Rectal smooth muscle tissue (tissue), 1 donor: Measurements from ENCODE around the gene HTR2A.
A peak's percentile ranks its signal among the peaks of the same experiment; 100 is the strongest.

Source experiments
- H3K27ac ChIP-seq: one replicate; pipeline ENCODE4 v1.7.0; 2013; ENCODE audit warnings: low read depth, low read length, inconsistent platforms
- H3K27me3 ChIP-seq: one replicate; pipeline ENCODE4 v1.7.0; 2013; ENCODE audit warnings: low read length; ENCODE audit not compliant: control insufficient read depth, insufficient read depth
- H3K36me3 ChIP-seq: one replicate; pipeline ENCODE4 v1.7.0; 2013; ENCODE audit warnings: low read length; ENCODE audit not compliant: control insufficient read depth, insufficient read depth
- H3K4me1 ChIP-seq: one replicate; pipeline ENCODE4 v1.7.0; 2013; ENCODE audit warnings: low read length; ENCODE audit not compliant: control insufficient read depth, insufficient read depth
- H3K4me3 ChIP-seq: one replicate; pipeline ENCODE4 v1.7.0; 2013; ENCODE audit warnings: low read length
- H3K9ac ChIP-seq: one replicate; pipeline ENCODE4 v1.7.0; 2013; ENCODE audit warnings: low read length

HTR2A gene

DNA sequence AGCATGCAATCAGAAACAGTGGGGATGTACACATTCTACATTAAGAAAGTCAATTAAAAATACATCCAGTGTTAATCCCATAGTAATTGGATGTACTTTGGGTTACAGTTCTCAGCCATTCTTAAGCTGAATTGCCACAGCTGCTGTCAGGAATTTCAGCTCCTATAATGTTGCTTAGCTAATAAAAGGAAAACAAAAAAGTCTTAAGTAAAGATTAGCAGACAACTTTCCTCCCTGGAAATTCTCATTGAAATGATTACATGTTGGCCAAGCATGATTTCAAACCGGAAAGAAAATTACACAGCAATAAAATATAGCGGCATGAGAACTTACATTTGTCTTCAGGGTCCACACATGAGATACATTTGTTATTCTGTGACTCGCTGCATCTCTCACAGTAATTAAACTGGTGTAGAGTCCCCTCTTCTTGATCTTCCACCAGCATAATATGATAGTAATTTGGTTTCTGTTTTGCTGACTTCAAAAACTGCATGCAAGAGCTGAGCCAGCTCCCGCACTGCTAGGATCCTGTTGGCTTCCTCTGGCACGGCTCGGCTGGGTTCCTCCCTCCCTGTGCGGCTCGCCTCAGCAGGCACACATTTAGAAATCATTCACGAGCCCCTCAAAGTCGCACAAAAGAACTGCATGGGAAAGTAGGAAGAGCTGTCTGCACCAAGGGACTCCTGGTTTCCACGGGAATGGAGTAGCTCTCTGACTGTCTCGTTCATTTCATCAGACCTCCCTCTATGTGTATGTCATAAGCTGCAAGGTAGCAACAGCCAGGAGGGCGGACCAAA is at the start of gene HTR2A:
HTR2A (minus strand) TSS at position 713 of the 797 bp plus-strand sequence. CDS start 1,147 bp downstream, outside the sequence.
- Histone ChIP-seq H3K4me3 (peak within 1 kb of the TSS; percentile 58), H3K36me3 (no peaks in the 10 kb centered on the region), H3K4me1 (peaks cover 2% of the 10 kb centered on the region), H3K9ac (no peak within 1 kb of the TSS), H3K27me3 (no peaks in the 10 kb centered on the region), H3K27ac (peak within 1 kb of the TSS; percentile 1)

DNA sequence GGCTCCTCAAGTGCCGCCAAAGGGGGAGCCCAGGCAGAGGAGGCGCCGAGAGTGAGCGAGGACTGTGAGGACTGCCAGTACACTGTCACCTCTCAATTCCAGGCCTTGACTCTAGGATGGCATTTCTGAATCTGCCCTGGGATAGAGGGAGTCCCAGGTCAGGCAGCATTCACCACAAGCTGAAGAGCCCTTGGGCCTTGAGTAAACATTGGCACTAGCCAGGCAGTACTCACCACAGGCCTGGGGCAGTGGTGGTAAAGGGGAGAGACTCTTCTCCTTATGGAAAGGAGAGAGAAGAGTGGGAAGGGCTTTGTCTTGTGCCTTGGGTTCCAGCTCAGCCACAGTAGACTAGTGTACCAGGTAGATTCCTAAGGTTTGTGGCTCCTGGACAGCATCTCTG is 39.7 kb upstream of the HTR2A start:
- Histone ChIP-seq H3K4me3 (no peak overlapping the region), H3K27me3 (no peaks in the 10 kb centered on the region), H3K27ac (no peak overlapping the region), H3K36me3 (no peaks in the 10 kb centered on the region), H3K4me1 (no peaks in the 10 kb centered on the region), H3K9ac (no peak overlapping the region)

DNA sequence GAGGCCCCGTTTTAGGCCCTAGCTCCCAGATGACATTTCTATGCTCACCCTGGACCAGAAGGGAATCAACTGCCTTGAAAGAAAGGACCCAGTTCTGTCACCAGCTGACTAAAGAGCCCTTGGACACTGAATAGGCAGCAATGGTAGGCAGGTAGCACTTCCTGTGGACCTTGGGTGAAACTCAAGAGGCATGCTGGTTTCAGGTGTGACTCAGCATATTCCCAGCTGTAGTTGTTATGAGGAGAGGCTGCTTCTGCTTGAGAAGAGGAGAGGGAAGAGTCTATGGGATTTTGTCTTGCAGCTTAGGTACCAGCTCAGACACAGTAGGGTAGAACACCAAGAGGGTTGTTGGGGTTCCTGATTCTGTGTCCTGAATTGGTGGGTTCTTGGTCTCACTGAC is 37.9 kb upstream of the HTR2A start:
- no peaks in the 10 kb centered on the region for H3K27me3 ChIP-seq
- no peak overlapping the region for H3K4me3 ChIP-seq
- H3K36me3 ChIP-seq = no peaks in the 10 kb centered on the region
- H3K4me1 ChIP-seq = no peaks in the 10 kb centered on the region
- H3K27ac ChIP-seq = no peak overlapping the region
- H3K9ac ChIP-seq = no peak overlapping the region

DNA sequence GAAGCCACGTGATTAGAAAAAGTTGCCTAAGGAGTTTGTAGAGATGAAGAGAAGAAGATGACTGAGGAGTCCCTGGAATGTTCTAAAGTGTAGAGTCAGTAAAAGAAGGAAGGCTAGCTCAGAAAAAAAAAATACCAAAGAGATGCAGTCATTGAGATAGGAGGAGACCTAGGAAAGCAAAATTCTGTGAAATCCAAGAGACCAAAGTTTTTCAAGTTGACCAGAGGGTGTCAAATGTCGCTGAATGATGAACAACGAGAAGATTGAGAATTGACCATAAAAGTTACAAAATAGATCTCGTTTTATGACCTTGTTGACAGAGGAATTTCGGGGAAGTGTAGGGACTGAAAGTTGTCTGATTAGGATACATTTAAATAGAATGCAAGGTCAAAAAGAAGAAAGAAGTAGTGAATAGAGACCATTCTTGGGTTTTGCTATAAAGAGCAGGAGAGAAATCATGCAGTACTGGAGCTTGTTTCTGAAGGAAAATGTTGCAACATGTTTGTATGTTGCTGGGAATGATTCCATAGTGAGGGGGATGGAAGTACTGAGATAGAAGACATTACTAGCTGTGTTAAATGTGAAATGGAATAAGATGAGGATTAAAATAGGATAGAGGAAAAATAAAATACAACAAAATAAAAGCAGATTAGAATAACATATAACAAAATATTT is 30.2 kb upstream of the HTR2A start:
- H3K4me3 ChIP-seq = no peak overlapping the region
- H3K27me3 ChIP-seq = no peaks in the 10 kb centered on the region
- H3K36me3 ChIP-seq = no peaks in the 10 kb centered on the region
- H3K9ac ChIP-seq = no peak overlapping the region
- no peaks in the 10 kb centered on the region for H3K4me1 ChIP-seq
- H3K27ac ChIP-seq = no peak overlapping the region

DNA sequence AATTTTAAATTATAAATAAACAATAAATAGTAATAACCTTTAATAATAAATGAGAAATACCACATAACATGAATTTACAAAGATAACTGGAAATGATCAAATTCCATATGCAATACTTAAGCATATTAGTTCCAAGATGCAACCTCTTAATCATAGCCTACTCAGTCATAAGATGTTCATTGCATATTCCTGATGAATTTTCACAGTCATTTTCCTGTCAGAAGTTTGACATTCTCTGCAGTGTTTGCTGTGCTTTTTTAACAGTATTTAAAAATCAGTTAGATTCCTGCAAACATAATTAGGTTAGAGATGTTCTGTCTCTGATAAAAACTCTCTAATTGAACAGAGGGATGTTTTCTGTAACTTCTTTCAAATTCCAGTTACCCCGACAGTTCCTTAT is 28.6 kb upstream of the HTR2A start:
- no peaks in the 10 kb centered on the region for H3K36me3 ChIP-seq
- H3K4me1 ChIP-seq = no peaks in the 10 kb centered on the region
- H3K27me3 ChIP-seq = no peaks in the 10 kb centered on the region
- no peak overlapping the region for H3K9ac ChIP-seq
- H3K27ac ChIP-seq = no peak overlapping the region
- H3K4me3 ChIP-seq = no peak overlapping the region

DNA sequence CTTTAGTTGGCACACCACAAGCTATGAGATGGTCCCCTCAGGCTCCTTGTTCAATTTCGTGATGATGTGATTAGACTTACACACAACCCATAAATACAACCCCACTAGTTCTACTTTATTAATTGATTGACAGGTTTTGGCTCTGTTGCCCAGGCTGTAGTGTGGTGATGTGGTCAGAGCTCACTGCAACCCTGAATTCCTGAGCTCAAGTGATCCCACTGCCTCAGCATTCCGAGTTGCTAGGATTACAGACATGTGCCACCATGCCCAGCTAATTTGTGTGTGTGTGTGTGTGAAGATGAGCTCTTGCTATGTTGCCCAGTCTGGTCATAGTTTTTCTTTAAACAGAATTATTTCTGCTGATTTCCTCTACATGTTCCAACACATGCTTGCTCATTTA is 17.5 kb upstream of the HTR2A start:
- Histone ChIP-seq H3K9ac (no peak overlapping the region), H3K27ac (no peak overlapping the region), H3K27me3 (no peaks in the 10 kb centered on the region), H3K4me3 (no peak overlapping the region), H3K36me3 (no peaks in the 10 kb centered on the region), H3K4me1 (no peaks in the 10 kb centered on the region)

DNA sequence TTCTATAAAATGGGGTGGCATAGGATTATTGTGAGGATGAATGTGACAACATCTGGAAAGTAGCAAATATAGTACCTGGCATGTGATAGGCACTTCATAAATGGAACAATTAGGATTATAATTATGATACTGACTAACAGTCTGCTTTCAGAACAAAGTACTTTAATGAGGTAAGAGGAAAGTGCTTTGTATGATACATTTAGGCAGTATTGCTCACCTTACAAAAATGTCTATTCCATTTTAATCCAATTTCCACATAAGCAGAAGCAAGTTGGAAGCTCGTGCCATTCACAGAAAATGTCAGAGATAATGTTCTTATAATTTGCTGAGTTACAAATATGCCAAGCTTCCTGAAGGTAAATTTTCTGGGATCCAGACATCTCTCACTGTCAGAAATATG is 16.9 kb upstream of the HTR2A start:
- no peak overlapping the region for H3K27ac ChIP-seq
- no peaks in the 10 kb centered on the region for H3K36me3 ChIP-seq
- H3K4me3 ChIP-seq = no peak overlapping the region
- H3K4me1 ChIP-seq = no peaks in the 10 kb centered on the region
- no peaks in the 10 kb centered on the region for H3K27me3 ChIP-seq
- H3K9ac ChIP-seq = no peak overlapping the region

DNA sequence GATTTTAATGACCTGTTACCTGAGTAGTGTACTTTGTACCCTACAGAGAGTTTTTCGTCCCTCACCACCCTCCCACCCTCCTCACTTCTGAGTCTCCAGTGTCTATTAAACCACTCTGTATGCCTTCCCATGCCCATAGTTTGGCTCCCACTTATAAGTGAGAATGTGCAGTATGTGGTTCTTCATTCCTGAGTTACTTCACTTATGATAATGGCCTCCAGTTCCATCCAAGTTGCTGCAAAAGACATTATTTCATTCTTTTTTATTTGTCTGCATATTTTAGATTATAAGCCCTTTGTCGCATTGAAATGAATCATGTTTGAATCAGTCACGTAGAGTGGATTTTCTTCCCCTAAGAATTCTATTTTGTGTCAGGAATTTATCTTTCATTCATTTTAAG is 12.2 kb upstream of the HTR2A start:
- Histone ChIP-seq H3K27ac (no peak overlapping the region), H3K27me3 (no peaks in the 10 kb centered on the region), H3K4me3 (no peak overlapping the region)

DNA sequence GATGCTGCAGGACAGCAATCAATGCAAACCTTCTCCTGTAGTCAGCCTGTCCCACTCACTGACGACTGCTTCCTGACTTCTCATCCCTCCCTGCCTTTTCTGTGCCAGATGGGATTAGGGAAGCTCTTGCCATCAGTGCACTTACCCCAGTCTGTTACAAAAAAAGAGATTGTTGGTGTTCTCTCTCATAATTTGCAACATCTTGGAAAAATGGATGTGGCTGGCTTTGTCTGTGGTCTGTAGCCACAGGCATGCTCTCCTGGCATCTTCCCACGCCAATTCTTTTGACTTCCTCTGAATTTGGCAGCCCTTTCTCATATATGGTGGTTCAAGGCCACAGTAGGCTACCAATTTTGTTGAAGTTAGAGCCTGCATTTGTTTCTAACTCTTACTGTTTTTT is 11.6 kb upstream of the HTR2A start:
- H3K36me3 ChIP-seq = no peaks in the 10 kb centered on the region
- no peak overlapping the region for H3K4me3 ChIP-seq
- no peak overlapping the region for H3K9ac ChIP-seq
- no peak overlapping the region for H3K27ac ChIP-seq
- no peaks in the 10 kb centered on the region for H3K27me3 ChIP-seq
- H3K4me1 ChIP-seq = no peaks in the 10 kb centered on the region

More for the DNA sequence above, 12.2 kb upstream of the HTR2A start:
- H3K36me3 ChIP-seq = no peaks in the 10 kb centered on the region
- H3K9ac ChIP-seq = no peak overlapping the region
- H3K4me1 ChIP-seq = no peaks in the 10 kb centered on the region

DNA sequence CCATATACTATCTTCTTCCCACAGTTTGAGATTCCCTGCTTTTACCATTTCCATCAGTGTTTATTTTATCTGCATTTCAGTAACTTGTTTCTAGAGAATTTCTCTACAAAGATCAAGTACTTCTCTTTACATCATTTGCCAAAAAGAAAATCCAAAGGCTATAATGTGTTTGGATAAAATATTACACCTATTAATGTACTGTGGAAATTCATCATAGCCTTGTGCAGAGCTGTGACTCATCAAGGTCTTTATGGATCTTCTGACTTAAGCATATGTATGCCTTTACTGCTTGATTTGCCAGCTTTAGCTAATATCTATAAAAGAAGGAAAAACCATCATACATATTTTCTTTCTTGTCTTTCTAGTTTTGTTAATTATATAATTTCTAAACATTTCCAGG is 9.6 kb upstream of the HTR2A start:
- H3K27me3 ChIP-seq = no peaks in the 10 kb centered on the region
- H3K4me3 ChIP-seq = no peak overlapping the region
- H3K4me1 ChIP-seq = no peaks in the 10 kb centered on the region
- H3K9ac ChIP-seq = no peak overlapping the region
- H3K27ac ChIP-seq = no peak overlapping the region
- no peaks in the 10 kb centered on the region for H3K36me3 ChIP-seq

DNA sequence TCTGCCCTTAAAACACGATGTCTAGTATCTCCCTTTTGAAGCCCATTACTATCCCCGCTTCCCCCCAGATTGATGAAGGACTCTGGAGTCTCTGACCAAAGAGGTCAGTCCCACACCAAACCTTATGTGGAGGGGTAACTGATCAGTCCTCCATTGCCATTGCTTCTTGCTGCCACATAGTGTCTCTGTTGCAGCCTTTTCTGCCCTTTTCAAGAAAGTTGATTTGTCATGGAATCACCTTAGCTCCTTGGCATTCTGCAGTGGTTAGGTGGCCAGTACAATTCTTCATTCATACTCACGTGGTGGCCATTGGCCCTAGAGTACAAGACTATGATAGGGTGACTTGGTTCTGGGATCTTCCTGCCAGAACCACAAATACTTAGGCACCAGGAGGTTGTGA is 8.4 kb upstream of the HTR2A start:
- no peaks in the 10 kb centered on the region for H3K4me1 ChIP-seq
- no peaks in the 10 kb centered on the region for H3K36me3 ChIP-seq
- no peak overlapping the region for H3K27ac ChIP-seq
- no peak overlapping the region for H3K9ac ChIP-seq
- no peaks in the 10 kb centered on the region for H3K27me3 ChIP-seq
- H3K4me3 ChIP-seq = no peak overlapping the region

DNA sequence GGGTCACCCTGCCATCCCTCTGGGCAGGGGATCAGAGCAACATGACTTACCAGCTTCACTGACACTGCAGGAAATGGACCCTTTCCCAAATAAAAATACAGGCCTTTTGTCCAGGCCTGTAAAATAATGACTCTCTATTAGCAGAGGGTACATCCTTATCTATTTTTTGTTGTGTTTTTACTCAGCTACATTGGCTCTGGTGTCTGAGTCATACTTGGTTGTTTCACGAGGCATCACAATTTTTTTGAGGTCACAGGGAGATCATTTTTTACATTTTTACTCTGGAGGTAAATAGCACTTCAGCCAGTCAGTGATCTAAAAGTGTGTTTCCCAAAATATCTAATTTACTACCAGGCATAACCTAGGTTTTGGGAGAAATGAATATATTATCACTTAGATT is 6.9 kb upstream of the HTR2A start:
- no peaks in the 10 kb centered on the region for H3K36me3 ChIP-seq
- no peak overlapping the region for H3K27ac ChIP-seq
- no peaks in the 10 kb centered on the region for H3K4me1 ChIP-seq
- H3K4me3 ChIP-seq = no peak overlapping the region
- no peaks in the 10 kb centered on the region for H3K27me3 ChIP-seq
- no peak overlapping the region for H3K9ac ChIP-seq

DNA sequence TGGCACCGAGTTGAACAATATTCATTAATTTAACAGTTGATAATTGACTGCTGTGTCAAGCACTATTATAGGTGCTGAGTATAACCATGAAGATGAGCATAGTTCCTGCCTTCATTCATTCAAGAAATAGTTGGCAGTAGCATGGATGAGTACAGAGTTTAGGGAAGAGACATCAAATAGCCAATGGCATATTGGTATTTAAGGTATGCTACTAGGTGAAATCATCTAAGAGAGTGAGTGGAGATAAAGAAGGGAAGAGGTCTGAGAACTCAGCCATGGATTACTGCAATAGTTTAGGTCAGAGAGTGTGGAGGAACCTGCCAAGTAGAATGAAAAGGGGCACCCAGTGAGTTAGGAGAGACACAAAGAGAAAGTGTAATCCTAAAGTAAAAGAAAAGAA is 4.9 kb upstream of the HTR2A start:
- H3K4me3 ChIP-seq = no peak overlapping the region
- no peak overlapping the region for H3K27ac ChIP-seq
- no peaks in the 10 kb centered on the region for H3K36me3 ChIP-seq
- no peaks in the 10 kb centered on the region for H3K4me1 ChIP-seq
- H3K9ac ChIP-seq = no peak overlapping the region
- no peaks in the 10 kb centered on the region for H3K27me3 ChIP-seq
